GM19193 (cell line): Measurements from ENCODE around the gene RAD51D.
A peak's percentile ranks its signal among the peaks of the same experiment; 100 is the strongest.

Experiments used
- POLR2A ChIP-seq: IDR thresholded peaks from 4 replicates; pipeline ENCODE4 v1.6.1; 2011; ENCODE audit not compliant: insufficient read depth, insufficient read length; ENCODE audit errors: extremely low read depth

Gene RAD51D

DNA sequence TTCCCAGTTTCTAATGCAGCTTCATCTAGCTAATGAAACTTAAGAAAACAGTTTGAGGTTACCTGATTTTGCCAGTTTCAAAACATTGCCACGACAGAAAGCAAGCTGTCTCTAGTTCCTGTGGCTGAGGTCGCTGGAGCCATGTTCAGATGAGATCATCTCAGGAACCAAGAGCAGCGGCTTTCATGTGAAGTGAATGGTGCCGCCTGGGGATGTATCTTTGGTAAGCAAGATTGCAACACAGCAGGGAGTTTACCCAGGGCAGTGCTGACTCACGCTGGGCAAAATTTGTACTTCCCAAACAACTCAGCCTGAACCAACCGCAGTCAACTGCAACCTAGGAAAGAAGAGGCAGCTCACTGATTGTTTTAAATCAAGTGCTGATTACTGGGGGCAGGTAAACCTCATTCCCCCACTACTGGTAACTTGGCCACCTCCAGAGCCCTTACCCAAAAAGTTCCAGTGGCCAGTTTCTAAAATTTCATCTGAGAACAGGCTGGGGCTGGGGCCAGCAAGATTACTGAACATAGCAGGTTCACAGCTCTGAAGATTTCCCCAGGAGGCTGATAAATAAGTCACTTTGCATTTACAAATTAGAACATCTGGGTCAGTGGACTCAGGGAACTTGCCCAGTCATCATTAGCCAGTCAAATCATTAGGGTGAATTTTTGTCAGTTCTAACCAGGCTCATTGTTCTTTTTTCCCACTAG lies 56.0 kb downstream of the RAD51D start, which contains the start of gene RFFL:
Gene RFFL, minus strand, starts transcription at position 194 of the 710 bp plus-strand sequence. CDS start 37,154 bp downstream, outside the sequence.
- peak; percentile 46 for TF ChIP-seq POLR2A

DNA sequence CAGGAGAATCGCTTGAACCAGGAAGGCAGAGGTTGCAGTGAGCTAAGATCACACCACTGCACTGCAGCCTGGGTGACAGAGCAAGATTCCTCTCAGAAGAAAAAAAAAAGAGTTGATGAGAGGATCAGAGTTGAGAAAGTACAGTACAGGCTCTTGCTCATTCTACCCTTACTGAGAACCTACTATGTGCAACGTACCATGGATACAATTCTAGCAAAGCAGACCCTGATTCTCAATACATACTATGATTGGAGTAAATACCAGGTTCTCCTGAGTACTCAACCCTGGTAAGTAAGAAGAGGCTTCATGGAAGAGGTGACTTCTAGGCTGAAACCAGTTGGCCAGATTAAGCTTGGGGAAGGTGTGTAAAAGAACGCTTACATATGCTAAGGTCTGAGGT lies 57.4 kb downstream of the RAD51D start:
- no peak for TF ChIP-seq POLR2A

DNA sequence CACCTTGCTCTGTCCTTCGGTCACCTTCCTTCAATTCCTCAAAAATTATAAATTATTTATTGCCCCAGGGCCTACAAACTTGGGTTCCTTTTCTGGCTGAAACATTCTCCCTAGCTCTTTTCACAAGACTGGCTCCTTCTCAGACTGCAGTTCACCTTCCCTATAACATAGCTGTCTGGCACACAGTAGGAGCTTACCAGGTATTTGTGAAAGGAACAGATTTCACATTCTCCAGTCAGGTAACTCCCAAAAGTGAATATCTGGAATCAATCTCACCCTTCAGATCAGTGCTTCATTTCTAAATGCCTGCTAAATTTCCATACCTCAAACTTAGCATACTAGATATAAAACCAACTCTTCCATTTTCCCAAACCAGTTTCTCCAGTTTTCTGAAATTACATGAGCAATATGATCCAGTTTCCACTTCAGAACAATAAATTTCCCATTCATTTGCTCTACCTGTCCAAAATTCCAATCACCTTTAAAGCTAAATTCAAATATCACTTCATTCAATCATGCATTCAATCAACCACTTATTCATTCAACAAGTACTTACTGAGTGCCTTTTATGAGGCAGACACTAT lies 62.2 kb downstream of the RAD51D start:
- TF ChIP-seq POLR2A, result no peak

DNA sequence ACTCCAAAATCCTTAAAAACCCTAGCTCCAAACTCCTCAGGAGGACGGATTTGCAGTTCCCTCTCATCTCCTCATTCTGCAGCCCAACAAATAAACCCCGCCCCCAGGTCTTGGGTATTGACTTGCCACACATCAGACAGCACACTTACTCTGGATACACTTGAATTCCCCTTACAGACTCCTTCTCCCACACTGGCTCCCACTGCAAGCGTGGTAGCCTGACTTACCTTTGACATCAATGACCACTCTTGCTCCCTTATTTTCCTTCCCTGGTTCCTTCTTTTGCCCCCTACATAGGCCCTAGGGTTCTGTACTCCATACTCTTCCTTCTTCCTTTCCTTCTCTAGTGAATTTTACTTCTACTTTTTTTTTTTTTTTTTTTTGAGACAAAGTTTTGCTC lies 63.6 kb downstream of the RAD51D start:
- TF ChIP-seq POLR2A, result no peak

DNA sequence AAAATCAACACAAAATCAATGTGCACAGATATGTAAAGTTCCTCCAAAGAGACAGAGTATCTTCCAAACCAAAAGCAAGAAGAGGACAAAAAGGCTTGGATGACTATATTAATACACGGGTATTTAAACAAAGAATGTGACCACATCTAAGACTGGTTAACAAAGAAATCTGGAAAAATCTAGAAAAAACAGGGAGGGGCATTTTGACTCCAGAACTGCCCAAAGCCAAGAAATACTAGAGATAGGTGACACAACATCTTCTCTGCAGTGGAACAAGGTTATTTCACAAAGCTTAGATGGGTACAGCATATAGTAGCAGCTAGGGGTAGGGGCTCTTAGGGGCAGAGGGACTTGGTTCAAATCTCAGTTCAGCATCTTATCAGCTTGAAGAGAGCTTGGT lies 66.5 kb downstream of the RAD51D start:
- no peak for TF ChIP-seq POLR2A

DNA sequence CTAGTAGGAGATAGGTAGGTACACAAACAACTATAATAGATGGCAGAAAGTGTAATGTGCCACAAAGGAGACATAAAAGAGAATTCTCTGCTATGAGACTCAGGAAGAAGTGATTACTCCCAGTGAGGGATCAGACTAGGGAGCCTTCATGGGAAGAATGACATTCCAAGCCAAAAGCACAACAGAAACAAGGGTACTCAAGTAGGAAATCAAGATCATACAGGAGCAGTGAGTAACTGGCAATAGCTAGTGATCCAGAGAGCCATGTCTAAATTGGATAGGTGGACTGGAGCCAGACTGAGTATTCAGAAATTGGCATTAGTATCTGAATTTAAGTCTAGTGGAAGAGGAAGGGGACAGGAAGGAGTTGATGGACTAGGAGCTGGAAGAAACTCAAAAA lies 66.9 kb downstream of the RAD51D start:
- no peak for TF ChIP-seq POLR2A

DNA sequence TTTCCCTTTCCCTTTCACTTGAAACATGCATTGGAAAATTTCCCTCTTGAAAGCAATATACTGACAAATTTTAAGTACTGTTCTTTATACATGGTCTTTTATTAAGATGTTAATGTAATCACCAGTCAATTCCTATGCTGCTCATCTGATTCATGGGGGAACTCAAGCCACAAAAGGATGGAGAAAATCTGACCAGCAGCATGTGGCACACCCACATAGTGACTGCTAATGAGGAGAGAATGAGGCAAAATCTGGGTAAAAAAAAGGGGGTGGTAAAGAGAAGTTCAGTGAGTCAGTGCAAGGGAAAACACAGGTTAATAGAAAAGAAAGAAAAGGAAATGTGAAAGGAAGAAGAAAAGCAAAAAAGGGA lies 67.4 kb downstream of the RAD51D start:
- no peak for TF ChIP-seq POLR2A

DNA sequence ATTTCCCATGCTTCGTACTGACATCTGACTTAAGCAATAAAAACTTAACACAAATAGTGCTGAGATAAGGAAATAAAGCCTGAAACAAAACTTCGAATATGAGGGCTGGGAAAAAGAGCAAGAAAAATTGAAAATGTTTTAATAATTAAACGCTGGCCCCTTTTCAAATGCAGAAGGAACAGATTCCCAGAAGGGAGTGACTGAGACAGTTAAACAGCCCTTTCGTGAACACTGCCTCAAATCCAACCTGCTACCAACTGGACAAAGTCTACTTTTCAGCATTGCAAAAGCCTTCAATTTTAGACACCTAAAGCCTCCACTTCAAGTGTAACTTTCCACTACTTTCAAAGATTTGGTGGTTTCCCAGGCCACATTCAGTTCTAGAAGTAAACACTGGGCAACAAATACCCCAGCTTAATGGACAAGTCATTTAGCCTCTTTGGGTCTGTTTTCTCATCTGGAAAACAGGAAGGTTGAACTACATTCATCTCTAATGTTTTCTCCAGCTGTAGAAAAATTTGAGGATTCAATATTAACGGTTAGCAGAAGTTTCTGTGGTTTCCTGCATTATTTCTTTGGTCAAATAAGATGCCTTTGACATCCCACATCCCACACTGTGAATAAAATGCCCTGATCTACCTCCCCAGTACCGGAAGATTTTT lies 68.0 kb downstream of the RAD51D start:
- TF ChIP-seq POLR2A, result no peak

DNA sequence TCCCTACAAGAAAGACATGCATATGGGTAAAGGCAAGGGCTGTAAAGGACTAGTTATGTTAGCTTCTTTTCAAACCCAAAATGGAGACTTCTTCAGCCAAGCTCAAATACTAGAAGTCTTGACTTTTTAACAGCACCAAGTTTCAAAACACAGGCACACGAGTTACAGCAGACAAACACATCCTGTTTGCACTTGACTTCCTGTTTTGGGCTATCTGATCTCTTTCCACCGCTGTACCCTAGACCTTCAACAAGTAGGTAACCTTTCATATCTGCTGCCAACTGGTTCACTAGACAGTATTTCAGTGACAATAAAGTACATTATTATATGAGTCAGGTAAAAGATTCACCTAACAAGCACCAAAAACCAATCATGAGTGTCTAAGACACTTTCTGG lies 68.5 kb downstream of the RAD51D start:
- TF ChIP-seq POLR2A, result no peak

DNA sequence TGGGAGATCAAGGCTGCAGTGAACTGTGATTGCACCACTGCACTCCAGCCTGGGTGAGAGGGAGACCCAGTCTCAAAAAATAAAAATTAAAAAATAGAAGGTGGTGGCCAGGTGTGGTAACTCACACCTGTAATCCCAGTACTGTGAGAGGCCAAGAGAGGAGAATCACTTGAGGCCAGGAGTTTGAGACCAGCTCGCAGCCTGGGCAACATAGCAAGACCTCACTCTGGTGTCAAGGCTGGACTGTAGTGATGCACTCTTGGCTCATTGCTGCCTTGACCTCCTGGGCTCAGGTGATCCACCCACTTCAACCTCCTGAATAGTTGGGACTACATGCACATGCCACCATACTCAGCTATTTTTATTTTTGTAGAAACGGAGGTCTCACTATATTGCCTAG lies 69.5 kb downstream of the RAD51D start:
- no peak for TF ChIP-seq POLR2A

DNA sequence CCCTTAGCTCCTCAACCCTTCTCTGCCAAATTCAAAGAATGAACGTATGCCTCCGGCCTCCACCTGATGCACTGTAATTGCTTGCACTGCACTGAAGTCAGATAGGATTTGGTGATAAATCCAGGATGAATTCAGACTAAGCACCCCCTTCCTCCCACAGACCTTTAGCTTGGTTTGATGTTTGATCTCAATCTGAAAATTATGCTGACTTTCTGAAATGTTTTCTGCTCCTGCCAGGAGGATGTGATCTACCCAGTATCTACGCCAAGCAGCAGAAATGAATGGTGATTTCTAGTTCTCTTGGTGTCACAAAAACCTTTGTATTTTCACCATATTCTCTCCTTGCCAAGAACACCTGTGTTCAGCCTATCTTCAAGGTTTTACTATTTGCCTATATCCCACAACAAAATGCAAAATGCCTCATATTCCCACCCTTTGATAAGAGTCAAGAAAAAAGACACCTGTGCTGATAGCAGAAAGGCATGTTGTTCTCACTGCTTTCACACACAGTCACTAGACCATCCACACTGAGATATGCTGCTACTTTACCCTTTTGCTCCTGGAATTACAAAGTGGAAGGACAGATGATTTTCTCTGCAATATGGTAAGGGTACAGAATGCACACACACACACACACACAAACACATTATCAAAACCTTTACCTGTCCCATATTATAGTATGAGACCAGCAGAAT lies 70.8 kb downstream of the RAD51D start:
- TF ChIP-seq POLR2A, result no peak

DNA sequence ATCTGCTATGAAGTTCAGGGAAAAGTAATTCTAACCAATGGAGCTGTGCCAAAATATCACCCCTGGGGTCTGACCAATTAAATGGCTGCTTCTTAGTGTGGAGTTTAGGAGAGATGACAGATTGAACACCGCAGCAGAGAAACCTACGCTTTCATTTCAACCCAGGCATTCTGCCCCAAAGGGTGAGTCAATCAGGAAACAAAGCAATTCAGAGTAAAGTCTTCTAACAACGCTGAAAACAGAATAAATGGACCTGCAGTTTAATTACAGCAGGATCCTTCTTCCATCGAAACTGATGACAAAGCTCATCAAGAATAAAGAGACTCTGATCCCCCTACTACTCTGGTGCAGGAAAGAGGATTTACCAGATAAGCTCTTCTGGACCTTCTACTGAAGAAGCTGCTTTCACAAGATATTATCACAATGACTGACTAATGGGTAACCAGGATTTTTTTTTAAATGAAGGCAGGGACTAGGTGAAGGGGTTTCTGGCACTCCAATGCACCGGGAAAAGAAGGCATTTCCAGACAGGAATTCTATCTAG lies 72.8 kb downstream of the RAD51D start:
- TF ChIP-seq POLR2A, result peak; percentile 30

DNA sequence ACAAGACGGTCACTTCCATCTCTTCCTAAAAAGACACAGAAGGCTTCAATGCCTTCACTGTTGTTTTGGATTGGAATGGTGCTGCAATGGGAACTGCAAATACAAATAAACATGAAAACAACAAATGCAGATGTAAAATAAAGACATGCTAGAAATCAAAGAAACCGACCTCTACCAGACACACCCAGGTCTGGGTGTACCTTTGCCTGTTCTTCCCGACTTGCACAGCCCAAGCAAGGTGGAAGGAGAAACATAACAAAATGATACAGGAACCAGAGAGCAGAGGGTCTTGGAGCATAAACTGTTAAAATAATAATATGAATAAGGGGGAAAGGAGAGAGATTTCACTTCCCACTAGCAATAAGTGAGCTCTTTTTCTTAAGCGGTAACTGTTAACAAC lies 73.4 kb downstream of the RAD51D start:
- no peak for TF ChIP-seq POLR2A

DNA sequence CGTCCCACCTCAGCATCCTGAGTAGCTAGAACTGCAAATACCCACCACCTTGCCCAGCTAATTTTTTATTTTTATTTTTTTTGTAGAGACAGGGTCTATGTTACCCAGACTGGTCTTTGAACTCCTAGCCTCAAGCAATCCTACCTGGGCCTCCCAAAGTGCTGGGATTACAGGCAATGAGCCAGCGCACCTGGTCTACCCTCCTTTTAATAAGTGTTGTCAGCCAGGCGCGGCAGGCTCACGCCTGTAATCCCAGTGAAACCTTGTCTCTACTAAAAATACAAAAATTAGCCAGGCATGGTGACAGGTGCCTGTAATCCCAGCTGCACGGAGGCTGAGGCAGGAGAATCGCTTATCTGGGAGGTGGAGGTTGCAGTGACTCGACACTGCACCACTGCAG lies 75.5 kb downstream of the RAD51D start:
- no peak for TF ChIP-seq POLR2A
